Activated CD4-positive, alpha-beta T cell treated with anti-CD3 and anti-CD28 coated beads for 4 hours (primary cell): Measurements from ENCODE around the gene MARK4.

Experiments
- DNase-seq, 2 donors: peaks; one replicate each; pipeline ENCODE4 v3.0.0-alpha.2; 2020

Gene MARK4

GRCh38 chr19:45342911-45343310 is 91.8 kb downstream of the MARK4 start:
- DNase-seq, result no peak

GRCh38 chr19:45344621-45345505 is 93.8 kb downstream of the MARK4 start:
- no peak for DNase-seq

GRCh38 chr19:45345506-45345860 is 94.4 kb downstream of the MARK4 start:
- DNase-seq, result no peak

GRCh38 chr19:45346449-45346848 is 95.4 kb downstream of the MARK4 start:
- no peak for DNase-seq

- no peak for DNase-seq
These were observed 96.7 kb downstream of the MARK4 start for GRCh38 chr19:45347570-45348366.

GRCh38 chr19:45348367-45349125 is 97.5 kb downstream of the MARK4 start:
- DNase-seq, result no peak

GRCh38 chr19:45349126-45349415 is 98.0 kb downstream of the MARK4 start:
- DNase-seq, result no peak

GRCh38 chr19:45349430-45349941 is 98.4 kb downstream of the MARK4 start:
- DNase-seq, result no peak

- no peak for DNase-seq
These were observed 99.5 kb downstream of the MARK4 start for GRCh38 chr19:45350477-45351058.

GRCh38 chr19:45351401-45351952 is 100.4 kb downstream of the MARK4 start:
- DNase-seq, result no peak

- DNase-seq, result no peak
These were observed 101.0 kb downstream of the MARK4 start for GRCh38 chr19:45352062-45352461.

GRCh38 chr19:45352471-45352870 is 101.4 kb downstream of the MARK4 start:
- no peak for DNase-seq

- DNase-seq, result no peak
These were observed 102.1 kb downstream of the MARK4 start for GRCh38 chr19:45352914-45353796.

GRCh38 chr19:45354241-45354842 is 103.3 kb downstream of the MARK4 start:
- DNase-seq, result no peak
